Hepatocyte (in vitro differentiated cells): ENCODE measurements around the gene SHANK2. TPM values are rescaled to one million over a fixed set of nuclear protein-coding genes. Genes with fewer than 3 reads are reported as not detected.

Source experiments
- DNase-seq: peaks from one replicate; pipeline ENCODE4 v3.0.0-alpha.2; 2016; ENCODE audit warnings: low spot score
- H2AFZ ChIP-seq: fragments of 200-600 bp; sonication (generic); 2 replicates; pipeline ENCODE4 v1.6.0; 2016; ENCODE audit warnings: antibody characterized with exemption, mild to moderate bottlenecking
- H3K27ac ChIP-seq: fragments of 200-600 bp; sonication (generic); 2 replicates; pipeline ENCODE4 v1.5.1; 2016; ENCODE audit warnings: mild to moderate bottlenecking
- H3K27me3 ChIP-seq: fragments of 200-600 bp; sonication (generic); 2 replicates; pipeline ENCODE4 v1.6.1; 2016
- H3K36me3 ChIP-seq: fragments of 200-600 bp; sonication (generic); replicated peaks from 2 replicates; pipeline ENCODE4 v1.5.1; 2016; ENCODE audit warnings: low read depth; ENCODE audit not compliant: insufficient read depth
- H3K4me1 ChIP-seq: fragments of 200-600 bp; sonication (generic); 2 replicates; pipeline ENCODE4 v1.5.1; 2016; ENCODE audit warnings: mild to moderate bottlenecking, moderate library complexity; ENCODE audit not compliant: insufficient read depth
- H3K4me2 ChIP-seq: fragments of 200-600 bp; sonication (generic); 2 replicates; pipeline ENCODE4 v1.6.0; 2016
- H3K4me3 ChIP-seq: fragments of 200-600 bp; sonication (generic); 2 replicates; pipeline ENCODE4 v1.5.1; 2016; ENCODE audit warnings: mild to moderate bottlenecking
- H3K79me2 ChIP-seq: fragments of 200-600 bp; sonication (generic); 2 replicates; pipeline ENCODE4 v1.6.0; 2017; ENCODE audit warnings: mild to moderate bottlenecking
- H3K9me2 ChIP-seq: fragments of 200-600 bp; sonication (generic); replicated peaks from 2 replicates; pipeline ENCODE4 v1.6.0; 2017; ENCODE audit warnings: mild to moderate bottlenecking; ENCODE audit not compliant: insufficient read depth
- H3K9me3 ChIP-seq: fragments of 200-600 bp; sonication (generic); 2 replicates; pipeline ENCODE4 v1.5.1; 2016; ENCODE audit warnings: low read depth, mild to moderate bottlenecking
- H4K20me1 ChIP-seq: fragments of 200-600 bp; sonication (generic); 2 replicates; pipeline ENCODE4 v1.6.0; 2016; ENCODE audit warnings: mild to moderate bottlenecking; ENCODE audit not compliant: insufficient read depth, poor library complexity, severe bottlenecking
- CTCF ChIP-seq: fragments of 200-600 bp; sonication (generic); IDR thresholded peaks from 2 replicates; pipeline ENCODE4 v1.5.1; 2016; ENCODE audit warnings: antibody characterized with exemption, mild to moderate bottlenecking; ENCODE audit not compliant: poor library complexity
- EZH2 ChIP-seq: fragments of 200-600 bp; sonication (generic); IDR thresholded peaks from 2 replicates; pipeline ENCODE4 v1.6.1; 2016; ENCODE audit warnings: antibody characterized with exemption, mild to moderate bottlenecking, borderline replicate concordance
- EZH2phosphoT487 ChIP-seq: fragments of 200-600 bp; sonication (generic); IDR thresholded peaks from one replicate; pipeline ENCODE4 v1.6.1; 2018; ENCODE audit warnings: antibody characterized with exemption, mild to moderate bottlenecking, low read depth, moderate library complexity; ENCODE audit not compliant: unreplicated experiment, severe bottlenecking
- WGBS: methylation state at CpG from one replicate; pipeline ENCODE4 v1.1.6; 2016; ENCODE audit warnings: low lambda C conversion rate; ENCODE audit errors: missing lambda C conversion rate; 5-methylcytosine and 5-hydroxymethylcytosine counted together
- polyA plus RNA-seq: library from polyadenylated mRNA; unstranded; fragments of >200 nt; fragmentation: Nextera tagmentation; extraction: Ambion mirVana; gene quantifications from 2 replicates; pipeline ENCODE4 v1.2.1, GENCODE V29; 2016
- total RNA-seq: library from RNA; depleted of rRNA; stranded (reverse); fragments of >200 nt; gene quantifications from 2 replicates; pipeline ENCODE4 v1.2.3, GENCODE V29; 2014

Gene SHANK2
- total and polyA plus RNA-seq, 2 experiments from 2014 or later = 17.3 to 20.7 TPM

DNA sequence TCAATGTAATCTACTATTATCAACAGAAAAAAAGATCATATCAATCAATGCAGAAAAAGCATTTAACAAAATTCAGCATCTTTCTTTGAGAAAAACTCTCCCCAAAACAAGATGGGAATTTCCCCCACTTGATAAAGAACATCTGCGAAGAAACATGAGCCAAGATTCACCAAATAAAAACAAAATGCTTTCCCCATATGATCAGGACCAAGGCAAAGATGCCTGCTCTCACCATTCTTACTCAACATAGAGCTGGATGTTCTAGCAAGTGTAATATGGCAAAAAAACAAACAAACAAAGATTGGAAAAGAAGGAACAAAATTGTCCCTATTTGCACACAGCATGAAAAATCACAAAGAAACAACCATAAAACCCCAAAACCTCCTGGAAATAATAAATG lies 23.4 kb downstream of the SHANK2 start:
- Histone ChIP-seq H3K9me2 (no peaks in the 10 kb centered on the region), H3K4me2 (no peak overlapping the region), H3K27ac (no peak overlapping the region), H3K79me2 (peaks cover 39% of the 10 kb centered on the region), H3K9me3 (no peaks in the 10 kb centered on the region), H4K20me1 (no peaks in the 10 kb centered on the region), H3K4me3 (no peak overlapping the region), H2AFZ (no peak overlapping the region), H3K36me3 (no peaks in the 10 kb centered on the region), H3K27me3 (no peaks in the 10 kb centered on the region), H3K4me1 (no peaks in the 10 kb centered on the region)
- DNase-seq = no peak
- no peak for TF ChIP-seq EZH2
- no peak for TF ChIP-seq EZH2phosphoT487
- no peak for TF ChIP-seq CTCF
- WGBS = 97% methylated on average over 1 of the region's 1 CpG

DNA sequence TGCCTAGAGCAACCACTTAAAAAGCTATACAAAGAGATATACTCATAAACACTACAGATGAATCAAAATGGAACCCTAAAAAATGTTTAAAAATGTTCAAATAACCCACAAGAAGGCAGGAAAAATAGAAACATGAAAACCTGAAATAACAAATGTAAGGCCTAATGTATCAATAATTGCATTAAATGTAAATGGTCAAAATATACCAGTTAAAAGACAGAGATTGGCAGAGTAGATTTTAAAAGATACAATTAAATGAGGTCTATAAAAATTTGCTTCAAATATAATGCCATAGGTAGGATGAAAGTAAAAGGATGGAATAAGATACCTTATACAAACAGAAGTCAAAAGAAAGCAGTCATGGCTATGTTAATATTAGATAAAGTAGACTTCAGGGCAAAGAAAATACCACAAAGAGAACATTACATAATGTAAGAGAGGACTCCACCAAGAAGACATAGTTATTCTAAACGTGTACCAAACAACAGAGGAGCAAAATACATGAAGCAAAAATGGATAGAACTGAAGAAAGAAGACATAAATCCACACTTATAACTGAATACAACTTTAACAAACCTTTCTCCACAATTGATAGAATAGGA lies 25.2 kb downstream of the SHANK2 start:
- Histone ChIP-seq H3K36me3 (no peaks in the 10 kb centered on the region), H3K9me3 (no peaks in the 10 kb centered on the region), H3K9me2 (no peaks in the 10 kb centered on the region), H3K27ac (no peak overlapping the region), H3K4me1 (no peaks in the 10 kb centered on the region), H4K20me1 (no peaks in the 10 kb centered on the region), H3K79me2 (peaks cover 36% of the 10 kb centered on the region), H3K4me3 (no peak overlapping the region), H2AFZ (no peak overlapping the region), H3K27me3 (no peaks in the 10 kb centered on the region), H3K4me2 (no peak overlapping the region)
- DNase-seq = no peak
- 67% methylated on average over 1 of the region's 1 CpG for WGBS
- TF ChIP-seq EZH2phosphoT487 (no peak), EZH2 (no peak), CTCF (no peak)

GRCh38 chr11:71223671-71224660 lies 28.4 kb downstream of the SHANK2 start:
- Histone ChIP-seq H3K27ac (no peak overlapping the region), H3K27me3 (no peaks in the 10 kb centered on the region), H3K9me2 (no peaks in the 10 kb centered on the region), H3K4me2 (no peak overlapping the region), H4K20me1 (no peaks in the 10 kb centered on the region), H3K9me3 (no peaks in the 10 kb centered on the region), H2AFZ (no peak overlapping the region), H3K36me3 (no peaks in the 10 kb centered on the region), H3K4me1 (no peaks in the 10 kb centered on the region), H3K79me2 (peaks cover 30% of the 10 kb centered on the region), H3K4me3 (no peak overlapping the region)
- TF ChIP-seq EZH2phosphoT487 (no peak), CTCF (no peak), EZH2 (no peak)
- DNase-seq = no peak
- WGBS = 94% methylated on average over 23 of the region's 23 CpGs
